SK-N-SH (cell line): ENCODE measurements around the gene MT1E. TPM values are rescaled to one million over a fixed set of nuclear protein-coding genes. Genes with fewer than 3 reads are reported as not detected.

ENCODE experiments used
- CTCF ChIA-PET: fragments of 300-600, 350-600 bp; formaldehyde crosslinking; extraction: SDS; loops from one replicate; lab custom pipeline; 2021; lab: Yijun Ruan, JAX
- POLR2A ChIA-PET: fragments of 350-600 bp; sonication (Branson Sonifier 250); formaldehyde crosslinking; extraction: SDS; loops from one replicate; lab custom pipeline; 2020; ENCODE audit warnings: antibody characterized with exemption, inconsistent platforms; lab: Yijun Ruan, JAX
- DNase-seq: peaks from one replicate; pipeline ENCODE4 v3.0.0; 2012
- H2AFZ ChIP-seq: fragments of 200-600 bp; sonication (generic); 2 replicates; pipeline ENCODE4 v1.8.1; 2016; ENCODE audit warnings: antibody characterized with exemption, mild to moderate bottlenecking, low read depth
- H3F3A ChIP-seq: fragments of 200-600 bp; sonication (generic); replicated peaks from 2 replicates; pipeline ENCODE3; 2016; ENCODE audit warnings: antibody characterized with exemption, mild to moderate bottlenecking; ENCODE audit not compliant: insufficient read depth
- H3K27ac ChIP-seq, 2 experiments: fragments of 200-500 bp in 1 of 2; fragments of 200-600 bp in 1 of 2; sonication (Bioruptor generic) in 1 of 2; sonication (generic), shearing (Covaris generic) in 1 of 2; 2 replicates each; pipeline versions ENCODE4 v1.5.1 to v1.6.1; 2014 to 2016; ENCODE audit warnings: low read depth in 2 of 2, inconsistent platforms in 1 of 2, low read length in 1 of 2, mild to moderate bottlenecking in 1 of 2, mixed read lengths in 1 of 2
- H3K27me3 ChIP-seq: fragments of 200-600 bp; sonication (generic), shearing (Covaris generic); 2 replicates; pipeline ENCODE4 v1.6.1; 2016; ENCODE audit warnings: mixed run types; ENCODE audit not compliant: insufficient read depth
- H3K36me3 ChIP-seq, 2 experiments: fragments of 200-500 bp in 1 of 2; fragments of 200-600 bp in 1 of 2; sonication (Bioruptor generic) in 1 of 2; sonication (generic) in 1 of 2; replicated peaks in 1 of 2; 2 replicates each; pipeline versions ENCODE3 to v1.5.1; 2014 to 2016; ENCODE audit warnings: low read length in 1 of 2, mild to moderate bottlenecking in 1 of 2; ENCODE audit not compliant: insufficient read depth in 2 of 2, control insufficient read depth in 1 of 2
- H3K4me1 ChIP-seq, 2 experiments: fragments of 200-500 bp in 1 of 2; fragments of 200-600 bp in 1 of 2; sonication (Bioruptor generic) in 1 of 2; sonication (generic), shearing (Covaris generic) in 1 of 2; 2 replicates each; pipeline versions ENCODE4 v1.5.1 to v1.6.1; 2014 to 2016; ENCODE audit warnings: low read depth in 1 of 2, low read length in 1 of 2, mixed run types in 1 of 2; ENCODE audit not compliant: insufficient read depth in 2 of 2, control insufficient read depth in 1 of 2
- H3K4me2 ChIP-seq: fragments of 200-600 bp; sonication (generic), shearing (Covaris generic); 2 replicates; pipeline ENCODE4 v1.6.1; 2017; ENCODE audit warnings: mixed run types
- H3K4me3 ChIP-seq, 2 experiments: fragments of 200-500 bp in 1 of 2; fragments of 200-600 bp in 1 of 2; sonication (Bioruptor generic) in 1 of 2; sonication (generic), shearing (Covaris generic) in 1 of 2; 2 replicates each; pipeline versions ENCODE4 v1.5.1 to v1.8.1; 2014 to 2016; ENCODE audit warnings: low read depth in 2 of 2, inconsistent platforms in 1 of 2, low read length in 1 of 2, mild to moderate bottlenecking in 1 of 2, mixed read lengths in 1 of 2, moderate library complexity in 1 of 2
- H3K79me2 ChIP-seq: fragments of 200-600 bp; sonication (generic); 2 replicates; pipeline ENCODE4 v1.8.1; 2017; ENCODE audit warnings: mild to moderate bottlenecking; ENCODE audit not compliant: insufficient read depth
- H3K9ac ChIP-seq: fragments of 200-600 bp; sonication (generic); 2 replicates; pipeline ENCODE4 v1.6.1; 2017; ENCODE audit warnings: mixed run types
- H3K9me2 ChIP-seq: fragments of 200-600 bp; sonication (generic); 2 replicates; pipeline ENCODE4 v1.6.1; 2017; ENCODE audit warnings: mixed run types
- H3K9me3 ChIP-seq: fragments of 200-600 bp; sonication (generic); 2 replicates; pipeline ENCODE4 v1.6.1; 2017; ENCODE audit warnings: mixed run types, mild to moderate bottlenecking, moderate library complexity
- H4K20me1 ChIP-seq: fragments of 200-600 bp; sonication (generic); 2 replicates; pipeline ENCODE4 v1.6.1; 2017; ENCODE audit warnings: mild to moderate bottlenecking, mixed run types; ENCODE audit not compliant: insufficient read depth
- CTCF ChIP-seq: fragments of 200-600 bp; sonication (generic); IDR thresholded peaks from 2 replicates; pipeline ENCODE4 v1.6.1; 2017; ENCODE audit warnings: antibody characterized with exemption, mild to moderate bottlenecking, moderate library complexity
- ELF1 ChIP-seq: IDR thresholded peaks from 2 replicates; pipeline ENCODE4 v1.4.0; 2012
- EP300 ChIP-seq, 2 experiments: IDR thresholded peaks; 2 replicates each; pipeline versions ENCODE4 v1.4.0 to v1.6.1; 2012; ENCODE audit warnings: borderline replicate concordance in 1 of 2, low read depth in 1 of 2, low read length in 1 of 2
- EZH2phosphoT487 ChIP-seq: fragments of 200-600 bp; sonication (generic); IDR thresholded peaks from 2 replicates; pipeline ENCODE4 v1.6.1; 2017; ENCODE audit warnings: low read depth, mixed run types, mild to moderate bottlenecking, antibody characterized with exemption, moderate library complexity, borderline replicate concordance
- GABPA ChIP-seq: IDR thresholded peaks from 2 replicates; pipeline ENCODE4 v1.4.0; 2012; ENCODE audit warnings: low read depth, mild to moderate bottlenecking
- IRF3 ChIP-seq: fragments of 150-350 bp; IDR thresholded peaks from 2 replicates; pipeline ENCODE4 v1.6.1; 2016; ENCODE audit warnings: mild to moderate bottlenecking, low read depth, low read length
- JUND ChIP-seq: IDR thresholded peaks from 2 replicates; pipeline ENCODE4 v1.4.0; 2012
- MAX ChIP-seq: IDR thresholded peaks from 2 replicates; pipeline ENCODE4 v1.4.0; 2012; ENCODE audit warnings: low read depth
- MEF2A ChIP-seq: IDR thresholded peaks from 2 replicates; pipeline ENCODE4 v1.4.0; 2012; ENCODE audit warnings: low read depth, borderline replicate concordance
- MXI1 ChIP-seq: IDR thresholded peaks from 2 replicates; pipeline ENCODE4 v1.6.1; 2012; ENCODE audit warnings: mild to moderate bottlenecking, low read depth, low read length, improper control_type of control experiment
- NFIC ChIP-seq: IDR thresholded peaks from 2 replicates; pipeline ENCODE4 v1.4.0; 2012; ENCODE audit warnings: borderline replicate concordance
- NRF1 ChIP-seq: IDR thresholded peaks from 2 replicates; pipeline ENCODE4 v1.6.1; 2012; ENCODE audit warnings: low read depth, mild to moderate bottlenecking, low read length
- PBX3 ChIP-seq: IDR thresholded peaks from 2 replicates; pipeline ENCODE4; 2012
- POLR2AphosphoS5 ChIP-seq: IDR thresholded peaks from 2 replicates; pipeline ENCODE4 v1.6.1; 2012; ENCODE audit warnings: low read depth, low read length
- RFX5 ChIP-seq: IDR thresholded peaks from 2 replicates; pipeline ENCODE4 v1.6.1; 2012; ENCODE audit warnings: mild to moderate bottlenecking, improper control_type of control experiment, low read length
- SIN3A ChIP-seq: IDR thresholded peaks from 2 replicates; pipeline ENCODE4 v1.6.1; 2012; ENCODE audit warnings: low read depth, mild to moderate bottlenecking, low read length, moderate library complexity, borderline replicate concordance
- TAF1 ChIP-seq: IDR thresholded peaks from 2 replicates; pipeline ENCODE4 v1.6.1; 2012; ENCODE audit warnings: low read depth, mild to moderate bottlenecking, low read length, moderate library complexity, borderline replicate concordance
- TCF12 ChIP-seq: IDR thresholded peaks from 2 replicates; pipeline ENCODE4 v1.4.0; 2012
- TEAD4 ChIP-seq: IDR thresholded peaks from 2 replicates; pipeline ENCODE4 v1.4.0; 2012; ENCODE audit warnings: mild to moderate bottlenecking, borderline replicate concordance; ENCODE audit not compliant: insufficient read depth
- USF2 ChIP-seq: fragments of 150-350 bp; IDR thresholded peaks from 2 replicates; pipeline ENCODE4 v1.6.1; 2017; ENCODE audit warnings: antibody characterized with exemption, low read length, low read depth, borderline replicate concordance
- YY1 ChIP-seq: IDR thresholded peaks from 2 replicates; pipeline ENCODE4 v1.4.0; 2012; ENCODE audit warnings: low read depth, mild to moderate bottlenecking
- ZBTB33 ChIP-seq: IDR thresholded peaks from 2 replicates; pipeline ENCODE4 v1.4.0; 2012; ENCODE audit warnings: low read depth, borderline replicate concordance
- WGBS: methylation state at CpG from one replicate; pipeline ENCODE4 v1.1.6; 2017; ENCODE audit warnings: low lambda C conversion rate; 5-methylcytosine and 5-hydroxymethylcytosine counted together
- polyA plus RNA-seq, 3 experiments: library from polyadenylated mRNA; depleted of rRNA; stranded (reverse); fragments of >200 nt; gene quantifications; 2 replicates each; pipeline ENCODE4 v1.2.3, GENCODE V29; 2012

Gene MT1E
- polyA plus RNA-seq, 1 of the 3 experiments (the other 2 are of a cell fraction): 205 TPM

- no peak for TF ChIP-seq NRF1
- no peak for TF ChIP-seq MXI1
- TF ChIP-seq TEAD4: no peak
- no peak for TF ChIP-seq MAX
- TF ChIP-seq NFIC: no peak
- TF ChIP-seq TCF12: no peak
- TF ChIP-seq, all 33 proteins: peak for 0
These were observed 7.3 kb downstream of the MT1E start (continued) for GRCh38 chr16:56632848-56633365.

- ChIA-PET POLR2A (no interaction called here), CTCF (interaction anchor here (0.9 to 1.2 kb wide), 2 partner anchors 10 to 11 kb away, joined by 3 read pairs; no protein-coding TSS in a partner anchor)
- no peak overlapping the region for H3K27ac ChIP-seq
- H3K79me2 ChIP-seq: no peaks in the 10 kb centered on the region
- WGBS: 75% methylated on average over 7 of the region's 7 CpGs
- DNase-seq: no peak
- no peak for TF ChIP-seq NFIC
- no peak for TF ChIP-seq TCF12
- TF ChIP-seq CTCF: no peak
- TF ChIP-seq ZBTB33: no peak
- no peak for TF ChIP-seq EZH2phosphoT487
- no peak for TF ChIP-seq NRF1
- TF ChIP-seq PBX3: no peak
- TF ChIP-seq POLR2AphosphoS5: no peak
- TF ChIP-seq SIN3A: no peak
- TF ChIP-seq IRF3: no peak
- no peak for TF ChIP-seq EP300 (IDR thresholded peaks at IDR 0.05; ENCODE audit: borderline replicate concordance in 1 of 2, low read depth in 1 of 2, low read length in 1 of 2)
- TF ChIP-seq RFX5: no peak
- no peak for TF ChIP-seq ELF1
- no peak for TF ChIP-seq GABPA
- TF ChIP-seq YY1: no peak
- TF ChIP-seq TAF1: no peak
- no peak for TF ChIP-seq USF2
- TF ChIP-seq MEF2A: no peak
- no peak for TF ChIP-seq MXI1
- no peak for TF ChIP-seq JUND
- no peak overlapping the region for H2AFZ ChIP-seq
- H3K9me2 ChIP-seq: no peaks in the 10 kb centered on the region
- no peaks in the 10 kb centered on the region for H3F3A ChIP-seq
- H3K36me3 ChIP-seq: no peaks in the 10 kb centered on the region
- H3K9me3 ChIP-seq: no peaks in the 10 kb centered on the region
- H3K4me1 ChIP-seq: peaks cover 0 to 28% of the 10 kb centered on the region in 2 experiments; a peak in 1 of 4 replicates
- H3K9ac ChIP-seq: no peak overlapping the region
- no peak overlapping the region for H3K4me3 ChIP-seq
- no peaks in the 10 kb centered on the region for H4K20me1 ChIP-seq
- H3K27me3 ChIP-seq: peaks cover 31% of the 10 kb centered on the region; the same call in 1 of the 2 replicates
- H3K4me2 ChIP-seq: no peak overlapping the region
These were observed 8.0 kb downstream of the MT1E start for GRCh38 chr16:56633535-56633934.
